ENCODE data around the gene GAA.

Gene GAA

GRCh38 chr17:80101011-80101945 is at the start of gene GAA:
GAA (plus strand) TSS chr17:80101581; CDS start chr17:80104587, 3,006 bp downstream.
- peak; percentile 74 for DNase-seq

- no peak for DNase-seq
Measured at GRCh38 chr17:80051681-80052080, 49.7 kb upstream of the GAA start.

GRCh38 chr17:80053102-80053501 is 48.3 kb upstream of the GAA start:
- no peak for DNase-seq

- DNase-seq, result no peak
Measured at GRCh38 chr17:80055597-80055996, 45.8 kb upstream of the GAA start.

GRCh38 chr17:80058311-80058955 is 42.9 kb upstream of the GAA start:
- no peak for DNase-seq

GRCh38 chr17:80060644-80061043 is 40.7 kb upstream of the GAA start:
- no peak for DNase-seq

GRCh38 chr17:80061421-80061820 is 40.0 kb upstream of the GAA start:
- DNase-seq, result no peak

- no peak for DNase-seq
Measured at GRCh38 chr17:80063830-80064585, 37.4 kb upstream of the GAA start.

GRCh38 chr17:80064696-80065095 is 36.7 kb upstream of the GAA start:
- no peak for DNase-seq

- no peak for DNase-seq
Measured at GRCh38 chr17:80065478-80066170, 35.8 kb upstream of the GAA start.

GRCh38 chr17:80067393-80067986 is 33.9 kb upstream of the GAA start:
- DNase-seq, result no peak

- peak; percentile 5 for DNase-seq
Measured at GRCh38 chr17:80068301-80069222, 32.8 kb upstream of the GAA start.

- DNase-seq, result no peak
Measured at GRCh38 chr17:80070375-80071115, 30.8 kb upstream of the GAA start.

GRCh38 chr17:80071116-80071841 is 30.1 kb upstream of the GAA start:
- DNase-seq, result no peak

GRCh38 chr17:80072410-80072809 is 29.0 kb upstream of the GAA start:
- no peak for DNase-seq

- no peak for DNase-seq
Measured at GRCh38 chr17:80080081-80080480, 21.3 kb upstream of the GAA start.

- DNase-seq, result no peak
Measured at GRCh38 chr17:80081596-80081995, 19.8 kb upstream of the GAA start.

GRCh38 chr17:80082403-80083135 is 18.8 kb upstream of the GAA start:
- peak; percentile 46 for DNase-seq

- DNase-seq, result no peak
Measured at GRCh38 chr17:80083136-80083661, 18.2 kb upstream of the GAA start.
